GM23338 (cell line): ENCODE data around the gene GRB14. TPM values are rescaled to one million over a fixed set of nuclear protein-coding genes. Genes with fewer than 3 reads are reported as not detected.

Experiments used
- ATAC-seq: fragments of 200-7000 bp; cut with Tn5 transposase; 3 replicates; pipeline ENCODE4 v1.9.1; 2020
- DNase-seq: peaks from one replicate; pipeline ENCODE4 v3.0.0-alpha.2; 2015; ENCODE audit warnings: low spot score
- H2AFZ ChIP-seq: fragments of 200-600 bp; sonication (generic); 2 replicates; pipeline ENCODE4 v1.8.0; 2016; ENCODE audit warnings: antibody characterized with exemption, mild to moderate bottlenecking, moderate library complexity
- H3F3A ChIP-seq: fragments of 200-600 bp; sonication (generic); replicated peaks from 2 replicates; pipeline ENCODE4 v1.8.0; 2017; ENCODE audit warnings: antibody characterized with exemption, mixed run types, low read depth
- H3K27ac ChIP-seq: fragments of 200-600 bp; sonication (generic); 2 replicates; pipeline ENCODE4 v1.6.1; 2016; ENCODE audit warnings: low read depth
- H3K27me3 ChIP-seq: fragments of 200-600 bp; sonication (generic); 2 replicates; pipeline ENCODE4 v1.8.0; 2016; ENCODE audit warnings: mild to moderate bottlenecking, mixed run types, moderate library complexity; ENCODE audit not compliant: insufficient read depth
- H3K36me3 ChIP-seq: fragments of 200-600 bp; sonication (generic); 2 replicates; pipeline ENCODE4 v1.8.0; 2016; ENCODE audit warnings: mild to moderate bottlenecking; ENCODE audit not compliant: insufficient read depth
- H3K4me1 ChIP-seq: fragments of 200-600 bp; sonication (generic); 2 replicates; pipeline ENCODE4 v1.8.0; 2016; ENCODE audit warnings: mild to moderate bottlenecking, moderate library complexity; ENCODE audit not compliant: insufficient read depth
- H3K4me2 ChIP-seq: fragments of 200-600 bp; sonication (generic); 2 replicates; pipeline ENCODE4 v1.7.1; 2017; ENCODE audit warnings: mixed run types
- H3K4me3 ChIP-seq: fragments of 200-600 bp; sonication (generic); 2 replicates; pipeline ENCODE4 v1.6.1; 2016; ENCODE audit warnings: mixed run types
- H3K79me2 ChIP-seq: fragments of 200-600 bp; sonication (generic); replicated peaks from 2 replicates; pipeline ENCODE4 v1.8.0; 2017; ENCODE audit warnings: mild to moderate bottlenecking; ENCODE audit not compliant: insufficient read depth
- H3K9me2 ChIP-seq: fragments of 200-600 bp; sonication (generic); 2 replicates; pipeline ENCODE4 v1.8.0; 2017; ENCODE audit not compliant: insufficient read depth
- H4K20me1 ChIP-seq: fragments of 200-600 bp; sonication (generic); replicated peaks from 2 replicates; pipeline ENCODE4 v1.8.0; 2017; ENCODE audit warnings: mild to moderate bottlenecking; ENCODE audit not compliant: insufficient read depth
- H3K27ac Mint-ChIP-seq: 2 replicates; pipeline ENCODE4 v1.8.0; 2020; ENCODE audit warnings: inconsistent platforms, mild to moderate bottlenecking, moderate library complexity, mixed read lengths
- H3K27me3 Mint-ChIP-seq: 3 replicates; pipeline ENCODE4 v1.8.0; 2022; ENCODE audit warnings: low read depth, mild to moderate bottlenecking, moderate library complexity, mixed read lengths, inconsistent platforms; ENCODE audit not compliant: insufficient read depth, poor library complexity
- H3K36me3 Mint-ChIP-seq: 3 replicates; pipeline ENCODE4 v1.8.0; 2021; ENCODE audit warnings: low read depth, mild to moderate bottlenecking, inconsistent platforms, moderate library complexity, mixed read lengths
- H3K4me1 Mint-ChIP-seq: 3 replicates; pipeline ENCODE4 v1.8.0; 2020; ENCODE audit warnings: mild to moderate bottlenecking, inconsistent platforms, mixed read lengths
- H3K4me3 Mint-ChIP-seq: 3 replicates; pipeline ENCODE4 v1.8.0; 2021; ENCODE audit warnings: moderate library complexity, mild to moderate bottlenecking, inconsistent platforms, mixed read lengths
- H3K9me3 Mint-ChIP-seq: 3 replicates; pipeline ENCODE4 v1.8.0; 2020; ENCODE audit warnings: moderate library complexity, mild to moderate bottlenecking, inconsistent platforms, mixed read lengths
- EZH2 ChIP-seq: fragments of 200-600 bp; sonication (generic); IDR thresholded peaks from one replicate; pipeline ENCODE4 v1.8.0; 2017; ENCODE audit warnings: antibody characterized with exemption, mild to moderate bottlenecking, low read depth; ENCODE audit not compliant: unreplicated experiment
- JUNB ChIP-seq: IDR thresholded peaks from one replicate; pipeline ENCODE4 v1.6.1; 2016; ENCODE audit warnings: antibody characterized with exemption; ENCODE audit not compliant: unreplicated experiment
- NANOG ChIP-seq: IDR thresholded peaks from 2 replicates; pipeline ENCODE4 v1.6.1; 2016; ENCODE audit warnings: antibody characterized with exemption, borderline replicate concordance
- ZNF462 ChIP-seq: fragments of 250-450 bp; sonication (Bioruptor Pico); IDR thresholded peaks from 2 replicates; pipeline ENCODE4 v1.5.0; 2020; ENCODE audit warnings: mild to moderate bottlenecking, moderate library complexity
- polyA plus RNA-seq: library from polyadenylated mRNA; unstranded; fragments of >200 nt; fragmentation: Nextera tagmentation; extraction: Ambion mirVana; gene quantifications from 2 replicates; pipeline ENCODE4 v1.2.1, GENCODE V29; 2016
- total RNA-seq: library from RNA; depleted of rRNA; stranded (reverse); fragments of >200 nt; shearing (Covaris generic); gene quantifications from 2 replicates; pipeline ENCODE4 v1.2.3, GENCODE V29; 2014

Gene GRB14
- total and polyA plus RNA-seq, 2 experiments from 2014 or later = 16.0 to 28.9 TPM

DNA sequence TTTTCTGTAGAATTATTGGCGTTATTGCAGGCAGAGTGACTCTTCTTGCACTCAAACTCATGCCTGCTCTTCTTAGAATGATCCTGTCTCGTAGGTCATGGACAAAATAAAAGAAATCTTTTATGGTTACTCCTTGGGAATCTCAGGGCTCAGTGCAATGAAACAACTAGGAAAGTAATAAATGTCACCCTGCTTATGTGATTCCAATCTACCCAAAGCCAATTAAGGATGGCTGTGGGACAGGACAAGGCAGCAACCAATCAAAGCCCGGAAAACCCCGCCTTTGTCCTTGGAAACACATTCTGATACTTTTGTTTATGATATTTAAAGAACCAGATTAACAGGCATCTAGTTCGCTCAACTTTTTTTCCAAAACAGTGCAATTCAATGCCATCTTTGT is 53.0 kb downstream of the GRB14 start (continued):
- no peak for TF ChIP-seq ZNF462 (CRISPR knock-in tag)
- TF ChIP-seq EZH2 = no peak
- TF ChIP-seq NANOG = no peak

GRCh38 chr2:164567335-164567989 is 53.8 kb downstream of the GRB14 start:
- no peak for DNase-seq
- no peaks in the 10 kb centered on the region for H3K36me3 ChIP-seq
- ATAC-seq = no peak
- H3K4me1 ChIP-seq = no peaks in the 10 kb centered on the region
- Mint-ChIP-seq H3K9me3 (no peaks in the 10 kb centered on the region), H3K36me3 (no peaks in the 10 kb centered on the region), H3K27ac (no peak overlapping the region), H3K4me3 (no peak overlapping the region), H3K27me3 (peaks cover 2% of the 10 kb centered on the region), H3K4me1 (peaks cover 3% of the 10 kb centered on the region; the same call in 1 of the 3 replicates)
- H3K4me3 ChIP-seq = no peak overlapping the region
- H3K4me2 ChIP-seq = no peak overlapping the region
- no peaks in the 10 kb centered on the region for H3K27me3 ChIP-seq
- no peaks in the 10 kb centered on the region for H4K20me1 ChIP-seq
- no peaks in the 10 kb centered on the region for H3K9me2 ChIP-seq
- no peaks in the 10 kb centered on the region for H3K79me2 ChIP-seq
- no peak overlapping the region for H3K27ac ChIP-seq
- no peak overlapping the region for H2AFZ ChIP-seq
- no peaks in the 10 kb centered on the region for H3F3A ChIP-seq
- no peak for TF ChIP-seq JUNB
- no peak for TF ChIP-seq ZNF462 (CRISPR knock-in tag)
- TF ChIP-seq NANOG = no peak
